GM23248 (cell line): ENCODE results near the gene ROPN1L. TPM values are rescaled to one million over a fixed set of nuclear protein-coding genes. Genes with fewer than 3 reads are reported as not detected.
A peak's percentile ranks its signal among the peaks of the same experiment; 100 is the strongest.

Experiments
- DNase-seq: peaks from one replicate; pipeline ENCODE4 v3.0.0-alpha.2; 2015
- H2AFZ ChIP-seq: fragments of 200-600 bp; sonication (generic); 2 replicates; pipeline ENCODE4 v1.6.1; 2016; ENCODE audit warnings: antibody characterized with exemption
- H3F3A ChIP-seq: fragments of 200-600 bp; sonication (generic); 2 replicates; pipeline ENCODE4 v1.6.1; 2016; ENCODE audit warnings: mild to moderate bottlenecking, antibody characterized with exemption, mixed run types; ENCODE audit not compliant: insufficient read depth
- H3K27ac ChIP-seq: fragments of 200-600 bp; sonication (generic); 2 replicates; pipeline ENCODE4 v1.5.1; 2016; ENCODE audit warnings: mild to moderate bottlenecking
- H3K27me3 ChIP-seq: fragments of 200-600 bp; sonication (generic); replicated peaks from 2 replicates; pipeline ENCODE4 v1.6.1; 2016; ENCODE audit warnings: mild to moderate bottlenecking; ENCODE audit not compliant: insufficient read depth
- H3K36me3 ChIP-seq: fragments of 200-600 bp; sonication (generic); 2 replicates; pipeline ENCODE4 v1.6.1; 2016; ENCODE audit warnings: low read depth, mild to moderate bottlenecking
- H3K4me1 ChIP-seq: fragments of 200-600 bp; sonication (generic); 2 replicates; pipeline ENCODE4 v1.6.1; 2016; ENCODE audit warnings: mild to moderate bottlenecking; ENCODE audit not compliant: insufficient read depth
- H3K4me2 ChIP-seq: fragments of 200-600 bp; sonication (generic); one replicate; pipeline ENCODE4 v1.6.1; 2016; ENCODE audit warnings: mild to moderate bottlenecking; ENCODE audit not compliant: unreplicated experiment
- H3K4me3 ChIP-seq: fragments of 200-600 bp; sonication (generic); 2 replicates; pipeline ENCODE4 v1.5.1; 2016; ENCODE audit warnings: mild to moderate bottlenecking
- H3K79me2 ChIP-seq: fragments of 200-600 bp; sonication (generic); 2 replicates; pipeline ENCODE4 v1.6.1; 2016; ENCODE audit warnings: mild to moderate bottlenecking; ENCODE audit not compliant: insufficient read depth
- H3K9ac ChIP-seq: fragments of 200-600 bp; sonication (generic); 2 replicates; pipeline ENCODE4 v1.6.1; 2016; ENCODE audit warnings: mild to moderate bottlenecking
- H3K9me2 ChIP-seq: fragments of 200-600 bp; sonication (generic); 2 replicates; pipeline ENCODE4 v1.6.1; 2016; ENCODE audit warnings: mixed run types, mild to moderate bottlenecking, moderate library complexity; ENCODE audit not compliant: insufficient read depth
- H3K9me3 ChIP-seq: fragments of 200-600 bp; sonication (generic); one replicate; pipeline ENCODE4 v1.6.1; 2017; ENCODE audit warnings: low read depth
- H4K20me1 ChIP-seq: fragments of 200-600 bp; sonication (generic); 2 replicates; pipeline ENCODE4 v1.6.0; 2016; ENCODE audit not compliant: insufficient read depth
- EZH2 ChIP-seq: fragments of 200-600 bp; sonication (generic); IDR thresholded peaks from 2 replicates; pipeline ENCODE4 v1.6.1; 2018; ENCODE audit warnings: antibody characterized with exemption, mild to moderate bottlenecking; ENCODE audit not compliant: insufficient read depth, poor library complexity, severe bottlenecking
- EZH2phosphoT487 ChIP-seq: fragments of 200-600 bp; sonication (generic); IDR thresholded peaks from 2 replicates; pipeline ENCODE4 v1.6.1; 2018; ENCODE audit warnings: antibody characterized with exemption, moderate library complexity, mild to moderate bottlenecking, low read depth; ENCODE audit not compliant: insufficient read depth
- whole genome bisulfite sequencing, 2 experiments: methylation state at CpG; one replicate each; pipeline ENCODE4 v1.1.6; 2015 to 2017; ENCODE audit warnings: low lambda C conversion rate in 2 of 2, low coverage in 1 of 2; ENCODE audit errors: missing lambda C conversion rate in 2 of 2; 5-methylcytosine and 5-hydroxymethylcytosine counted together
- in situ Hi-C: fragments of 300-500 bp; cut with MboI; formaldehyde crosslinking; loops from 2 replicates; pipeline ENCODE4 v1.15.0; 2020
- polyA plus RNA-seq: library from polyadenylated mRNA; unstranded; fragments of >200 nt; fragmentation: Nextera tagmentation; extraction: Ambion mirVana; gene quantifications from 2 replicates; pipeline ENCODE4 v1.2.1, GENCODE V29; 2016
- total RNA-seq: library from RNA; depleted of rRNA; stranded (reverse); fragments of >200 nt; shearing (Covaris generic); gene quantifications from 2 replicates; pipeline ENCODE4 v1.2.3, GENCODE V29; 2014

The ROPN1L gene
- total and polyA plus RNA-seq, 2 experiments from 2014 or later, result 0.69 to 0.86 TPM

- WGBS, 2 experiments, result 95 to 99% methylated on average over 3 of the region's 3 CpGs
- H3K9me3 ChIP-seq, result no peaks in the 10 kb centered on the region
- no peak for DNase-seq
- no peaks in the 10 kb centered on the region for H3K36me3 ChIP-seq
- H3K4me3 ChIP-seq, result no peak overlapping the region
- no peak overlapping the region for H3K9ac ChIP-seq
- H3K27ac ChIP-seq, result no peak overlapping the region
- peaks cover 34% of the 10 kb centered on the region for H3K4me1 ChIP-seq
- no peak overlapping the region for H3K4me2 ChIP-seq
- no peaks in the 10 kb centered on the region for H3K27me3 ChIP-seq
- in situ Hi-C loops, result no loop called here
- no peaks in the 10 kb centered on the region for H4K20me1 ChIP-seq
- no peak for TF ChIP-seq EZH2
- no peak for TF ChIP-seq EZH2phosphoT487
- H3K79me2 ChIP-seq, result no peaks in the 10 kb centered on the region
- peaks cover 18% of the 10 kb centered on the region for H3F3A ChIP-seq
- no peaks in the 10 kb centered on the region for H3K9me2 ChIP-seq
- H2AFZ ChIP-seq, result no peak overlapping the region
Observed at GRCh38 chr5:10476878-10477277, 35.2 kb downstream of the ROPN1L start.

GRCh38 chr5:10477943-10478342 lies 36.3 kb downstream of the ROPN1L start:
- Histone ChIP-seq H2AFZ (no peak overlapping the region), H3K27me3 (no peaks in the 10 kb centered on the region), H3K79me2 (no peaks in the 10 kb centered on the region), H3K36me3 (no peaks in the 10 kb centered on the region), H3K9ac (no peak overlapping the region), H3F3A (peaks cover 18% of the 10 kb centered on the region), H3K4me3 (no peak overlapping the region), H3K9me3 (no peaks in the 10 kb centered on the region), H3K27ac (no peak overlapping the region), H3K4me2 (no peak overlapping the region), H3K4me1 (peaks cover 32% of the 10 kb centered on the region), H4K20me1 (no peaks in the 10 kb centered on the region), H3K9me2 (no peaks in the 10 kb centered on the region)
- TF ChIP-seq EZH2 (no peak), EZH2phosphoT487 (no peak)
- in situ Hi-C loops, result no loop called here
- WGBS, 2 experiments, result 89 to 97% methylated on average over 6 of the region's 6 CpGs
- no peak for DNase-seq

GRCh38 chr5:10478436-10478835 lies 36.8 kb downstream of the ROPN1L start:
- Histone ChIP-seq H3K36me3 (no peaks in the 10 kb centered on the region), H3K4me3 (no peak overlapping the region), H3K9me2 (no peaks in the 10 kb centered on the region), H3K79me2 (no peaks in the 10 kb centered on the region), H3F3A (peaks cover 18% of the 10 kb centered on the region), H3K4me1 (peaks cover 32% of the 10 kb centered on the region), H4K20me1 (no peaks in the 10 kb centered on the region), H2AFZ (no peak overlapping the region), H3K9ac (no peak overlapping the region), H3K4me2 (peak overlapping the region; percentile 15), H3K27me3 (no peaks in the 10 kb centered on the region), H3K27ac (peak overlapping the region; percentile 37), H3K9me3 (no peaks in the 10 kb centered on the region)
- WGBS, 2 experiments, result 83 to 84% methylated on average over 5 of the region's 5 CpGs
- peak; percentile 27 for DNase-seq
- no peak for TF ChIP-seq EZH2phosphoT487
- no peak for TF ChIP-seq EZH2
- in situ Hi-C loops, result no loop called here

GRCh38 chr5:10479154-10479721 lies 37.6 kb downstream of the ROPN1L start:
- Histone ChIP-seq H3K36me3 (no peaks in the 10 kb centered on the region), H3K9ac (no peak overlapping the region), H3K4me1 (peaks cover 29% of the 10 kb centered on the region), H3K4me3 (no peak overlapping the region), H3K9me3 (no peaks in the 10 kb centered on the region), H3K27ac (peak overlapping the region; percentile 37), H4K20me1 (no peaks in the 10 kb centered on the region), H3K27me3 (no peaks in the 10 kb centered on the region), H3K79me2 (no peaks in the 10 kb centered on the region), H2AFZ (no peak overlapping the region), H3K4me2 (peak overlapping the region; percentile 25), H3K9me2 (no peaks in the 10 kb centered on the region), H3F3A (peaks cover 14% of the 10 kb centered on the region)
- in situ Hi-C loops, result no loop called here
- no peak for TF ChIP-seq EZH2phosphoT487
- TF ChIP-seq EZH2, result no peak
- 55 to 60% methylated on average over 11 of the region's 11 CpGs for WGBS, 2 experiments
- DNase-seq, result peak; percentile 88
